HG02610 (cell line): ENCODE results near the gene CAMK1D.

Experiments used
- ATAC-seq: cut with Tn5 transposase; IDR thresholded peaks from one replicate; pipeline ENCODE4 v1.9.1; 2021; ENCODE audit warnings: mild to moderate bottlenecking, moderate library complexity; ENCODE audit not compliant: unreplicated experiment

CAMK1D gene

DNA sequence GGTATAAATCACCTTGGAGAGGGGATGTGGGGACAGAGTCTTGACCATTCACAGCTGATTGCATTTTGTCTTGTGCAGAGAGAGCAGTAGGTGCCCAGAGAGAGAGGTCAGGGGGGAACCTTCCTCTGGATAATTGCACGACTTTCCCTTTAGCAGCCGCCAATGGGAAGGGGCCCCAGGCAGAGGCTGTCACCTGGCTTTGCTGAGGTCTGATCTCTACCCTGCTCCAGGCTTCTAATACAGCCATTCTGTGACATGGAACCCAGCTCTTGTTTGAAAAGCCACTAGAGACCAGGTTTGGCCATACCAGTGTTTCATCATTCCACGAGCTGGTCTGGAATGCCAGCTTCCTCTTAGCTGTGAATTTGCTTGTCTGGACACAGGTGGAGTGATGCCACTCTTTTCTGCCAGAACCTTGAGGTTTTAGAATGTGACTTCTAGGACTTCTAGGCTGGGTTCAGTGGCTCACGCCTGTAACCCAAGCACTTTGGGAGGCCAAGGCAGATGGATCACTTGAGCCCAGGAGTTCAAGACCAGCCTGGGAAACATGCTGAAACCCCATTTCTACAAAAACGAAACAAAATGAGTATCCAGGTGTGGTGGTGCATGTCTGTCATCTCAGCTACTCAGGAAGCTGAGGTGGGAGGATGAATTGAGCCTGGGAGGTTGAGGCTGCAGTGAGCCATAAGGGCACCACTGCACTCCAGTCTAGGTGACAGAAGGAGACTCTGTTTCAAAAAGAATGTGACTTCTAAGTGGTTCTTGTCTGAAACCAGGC is 159.9 kb downstream of the CAMK1D start:
- peak; percentile 61 for ATAC-seq

DNA sequence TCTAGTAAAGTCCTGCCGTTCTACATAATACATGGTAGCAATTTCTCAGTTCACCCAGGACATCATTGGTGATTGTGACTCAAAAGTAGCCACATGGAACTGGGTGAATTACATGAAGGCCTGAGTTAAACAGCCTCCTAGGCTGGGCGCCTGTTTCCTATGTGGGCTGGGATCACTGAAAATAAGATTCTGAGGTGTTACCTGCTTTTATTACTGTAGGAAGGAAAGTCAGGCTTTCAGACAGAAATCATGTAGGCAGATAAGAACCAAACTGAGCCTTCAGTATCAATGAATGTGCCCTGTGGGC is 160.4 kb downstream of the CAMK1D start:
- ATAC-seq, result peak; percentile 15

DNA sequence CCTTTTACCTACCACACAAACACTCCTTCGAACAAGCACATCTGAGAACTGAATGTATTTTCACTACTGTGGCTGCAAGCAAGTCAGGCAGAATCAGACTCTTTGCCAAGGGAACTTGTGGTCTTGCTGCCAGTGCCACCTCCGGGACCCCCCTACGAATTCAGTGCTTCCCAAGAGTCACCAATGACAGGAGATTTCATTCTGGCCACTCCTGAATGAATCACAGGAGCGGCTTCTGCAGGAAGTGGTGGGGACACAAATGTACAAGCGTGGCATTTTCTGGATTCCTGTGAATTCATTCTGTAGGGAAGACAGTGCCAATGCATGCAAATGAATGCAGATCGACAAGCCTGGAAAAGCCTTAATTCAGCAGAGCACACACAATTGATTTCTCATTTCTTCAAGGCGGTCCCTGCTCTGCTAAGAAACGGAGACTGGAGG is 161.2 kb downstream of the CAMK1D start:
- no peak for ATAC-seq

DNA sequence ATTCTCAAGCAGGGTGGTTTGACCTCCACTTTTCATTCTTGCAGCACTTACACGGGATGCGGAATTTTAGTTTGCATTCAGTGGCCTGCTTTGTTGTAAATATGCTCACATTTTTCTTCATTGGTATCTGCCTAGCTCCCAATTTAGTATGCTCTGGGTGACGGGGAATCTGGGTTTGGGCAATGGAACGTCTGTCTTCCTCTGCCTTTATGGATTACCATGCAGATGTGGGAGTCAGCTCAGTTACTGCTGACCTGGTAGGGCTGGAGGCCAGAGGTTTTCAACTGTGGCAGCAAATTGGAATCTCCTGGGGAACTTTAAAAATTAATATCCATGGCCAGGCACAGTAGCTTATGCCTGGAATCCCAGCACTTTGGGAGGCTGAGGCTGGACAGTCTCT is 161.6 kb downstream of the CAMK1D start:
- ATAC-seq, result no peak

DNA sequence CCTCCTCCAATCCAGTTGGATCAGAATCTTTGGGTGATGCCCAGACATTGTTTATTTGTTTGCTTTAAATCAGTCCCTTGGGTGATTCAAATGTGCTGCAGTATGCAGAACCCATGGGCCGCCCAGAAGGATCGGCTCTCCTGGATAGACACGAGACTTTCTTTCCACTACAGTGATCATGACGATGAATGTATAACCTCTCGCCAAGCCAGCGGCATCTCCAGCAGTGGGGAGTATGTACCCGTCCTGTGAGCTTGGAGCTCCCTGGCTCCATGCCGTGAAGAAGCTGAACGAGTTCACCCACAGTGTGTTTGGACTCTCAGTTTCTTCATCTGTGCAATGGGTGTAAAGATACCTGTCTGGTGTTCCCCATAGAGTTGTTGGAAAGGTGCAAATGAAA is 162.3 kb downstream of the CAMK1D start:
- ATAC-seq, result no peak

DNA sequence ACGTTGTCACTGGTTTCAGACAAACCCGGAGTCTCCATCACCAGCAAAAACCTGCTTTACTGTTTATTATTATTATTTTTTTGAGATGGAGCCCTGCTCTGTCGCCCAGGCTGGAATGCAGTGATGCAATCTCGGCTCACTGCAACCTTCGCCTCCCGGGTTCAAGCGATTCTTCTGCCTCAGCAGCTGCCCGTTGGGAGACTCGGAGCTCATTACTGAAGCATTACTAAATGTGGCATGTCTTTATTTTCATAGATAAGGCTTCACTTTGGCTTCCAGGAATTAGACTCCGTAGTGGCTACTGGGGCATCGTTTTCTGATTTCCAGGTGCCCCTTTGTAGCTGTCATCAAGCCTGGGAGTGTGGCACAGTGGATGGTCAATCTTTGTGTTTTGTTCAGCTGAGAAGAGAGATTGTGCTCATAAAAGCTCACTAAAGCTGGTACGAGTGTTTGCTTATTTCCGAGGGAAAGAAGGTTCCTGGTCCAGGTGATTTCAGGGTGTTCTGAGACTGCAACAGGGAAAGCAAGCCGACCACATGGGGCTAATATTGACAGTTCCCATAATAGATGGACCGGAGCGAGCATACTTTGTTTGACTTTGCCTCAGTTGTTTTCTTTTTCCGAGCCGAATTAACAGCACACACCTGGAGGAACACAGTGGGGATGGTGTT is 163.1 kb downstream of the CAMK1D start:
- no peak for ATAC-seq

DNA sequence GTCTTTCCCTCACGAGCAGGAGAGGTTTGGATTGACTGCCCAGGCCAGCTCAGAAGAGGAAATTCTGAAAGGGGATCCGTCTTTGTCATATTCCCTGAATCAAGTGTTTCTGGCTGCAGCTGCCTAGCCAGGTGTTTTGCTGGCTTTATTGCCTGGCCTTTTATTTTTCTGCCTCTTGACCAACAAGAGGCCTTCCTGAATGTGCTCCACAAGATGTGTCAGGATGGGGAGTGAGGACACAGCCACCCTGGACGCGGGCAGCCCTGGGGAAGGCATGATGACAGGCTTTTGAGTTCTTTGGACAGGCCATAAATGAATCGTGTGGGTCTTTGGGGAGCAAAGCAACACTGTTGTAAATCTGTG is 163.6 kb downstream of the CAMK1D start:
- ATAC-seq, result no peak

DNA sequence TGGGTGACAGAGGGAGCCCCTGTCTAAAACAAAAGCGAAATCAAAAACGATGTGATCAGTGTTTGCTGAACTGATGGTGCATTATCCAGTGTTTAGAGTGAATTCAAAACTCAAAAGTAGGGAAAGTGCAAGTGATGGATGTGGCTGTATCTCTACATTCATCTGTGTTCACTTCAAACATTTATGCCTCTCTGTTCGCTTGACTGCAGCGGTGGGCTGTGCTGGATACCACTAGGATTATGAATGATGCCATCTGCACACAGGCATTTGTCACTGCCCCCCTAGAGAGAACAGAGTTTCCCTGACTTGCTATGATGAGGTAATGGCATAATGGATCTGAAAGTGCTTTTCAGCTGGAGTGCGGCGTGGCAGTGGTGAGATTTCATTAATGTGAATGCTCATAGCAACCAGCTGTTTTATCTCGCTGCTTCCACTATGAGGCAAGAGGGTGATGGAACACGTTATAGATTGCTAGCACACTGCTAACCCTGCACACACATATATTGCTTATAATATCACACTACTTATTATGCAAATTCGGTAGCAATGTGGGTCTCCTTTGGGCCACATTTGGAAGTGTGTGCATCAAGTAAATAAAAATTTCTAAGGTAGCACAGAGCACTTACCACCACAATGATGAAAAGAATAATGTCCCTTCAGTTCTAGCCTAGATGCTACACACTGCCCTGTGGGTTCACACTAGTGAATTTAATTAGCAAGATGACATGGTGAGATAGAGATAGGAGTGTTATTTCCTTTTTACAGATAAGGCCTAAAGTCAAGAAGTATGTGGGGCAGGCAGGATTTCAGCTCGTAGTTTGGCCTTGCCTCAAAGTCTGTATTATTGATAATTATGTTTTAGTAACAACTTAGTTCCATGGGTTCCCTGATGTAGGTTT is 164.7 kb downstream of the CAMK1D start:
- no peak for ATAC-seq

DNA sequence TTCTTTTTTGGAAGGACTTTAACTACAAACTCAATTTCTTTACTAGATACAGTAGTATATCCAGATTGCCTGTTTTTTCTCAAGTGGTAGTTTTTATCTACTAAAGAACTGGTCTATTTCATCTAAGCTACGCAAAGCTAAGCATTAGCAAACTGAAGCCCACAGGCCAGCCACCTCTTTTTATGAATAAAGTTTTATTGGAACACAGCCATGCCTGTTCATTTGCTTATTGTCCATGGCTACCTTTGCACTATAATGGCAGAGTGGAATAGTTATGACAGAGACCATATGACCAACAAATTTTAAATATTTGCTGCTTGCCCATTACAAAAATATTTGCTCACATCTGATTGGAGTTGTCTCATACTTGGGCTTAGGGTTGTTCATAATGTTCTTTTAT is 168.7 kb downstream of the CAMK1D start:
- no peak for ATAC-seq

DNA sequence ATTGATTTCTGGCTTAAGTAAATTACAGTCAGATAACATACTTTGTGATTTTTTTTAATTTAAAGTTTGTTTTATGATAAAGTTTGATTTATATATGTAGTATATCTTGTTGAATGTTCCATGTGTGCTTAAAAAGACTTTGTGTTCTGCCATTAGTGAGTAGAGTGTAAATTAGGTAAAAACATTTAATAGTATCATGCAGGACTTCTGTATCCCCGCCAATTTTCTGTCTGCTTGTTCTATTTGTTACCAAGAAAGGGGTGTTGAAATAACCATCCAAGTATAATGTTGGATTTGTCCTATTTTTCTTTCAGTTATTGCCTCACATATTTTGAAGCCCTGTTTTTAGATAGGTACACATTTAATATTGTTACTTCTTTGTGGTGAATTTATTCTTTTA is 172.1 kb downstream of the CAMK1D start:
- ATAC-seq, result no peak

DNA sequence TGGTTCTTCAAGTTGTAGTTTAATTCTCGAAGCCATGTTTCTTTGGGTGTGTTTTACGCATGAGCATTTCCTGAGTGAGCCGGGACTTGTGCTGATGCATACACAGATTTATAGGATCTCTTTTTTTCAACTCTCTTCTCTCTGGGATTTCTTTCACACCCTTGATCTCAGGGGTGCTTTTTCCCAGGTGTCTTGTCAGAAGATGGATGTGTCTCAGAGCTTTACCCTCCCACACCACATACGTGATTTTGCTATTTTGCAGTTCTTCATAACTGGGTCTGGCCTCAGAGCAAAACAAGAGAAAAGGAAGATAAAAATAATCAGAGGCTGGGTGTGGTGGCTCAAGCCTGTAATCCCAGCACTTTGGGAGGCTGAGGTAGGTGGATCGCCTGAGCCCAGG is 177.0 kb downstream of the CAMK1D start:
- no peak for ATAC-seq

DNA sequence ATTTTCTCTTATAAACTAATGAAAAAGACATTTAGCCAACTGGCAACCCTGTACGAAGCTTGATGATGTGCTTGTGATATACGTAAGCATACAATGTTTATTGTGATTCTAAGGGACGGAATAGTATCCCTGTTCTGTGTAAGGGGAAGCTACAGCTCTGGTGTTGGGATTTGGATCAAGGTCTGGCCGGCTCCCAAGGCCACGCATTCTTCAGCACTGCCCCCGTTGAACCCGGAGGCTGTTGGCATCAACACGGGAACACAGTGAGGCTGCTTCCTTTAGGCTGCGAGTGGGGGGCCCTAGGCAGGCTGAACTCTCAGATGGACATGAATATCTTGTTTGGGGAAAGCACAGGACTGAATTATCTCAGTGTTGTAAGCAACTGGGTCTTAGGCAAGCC is 180.6 kb downstream of the CAMK1D start:
- no peak for ATAC-seq

DNA sequence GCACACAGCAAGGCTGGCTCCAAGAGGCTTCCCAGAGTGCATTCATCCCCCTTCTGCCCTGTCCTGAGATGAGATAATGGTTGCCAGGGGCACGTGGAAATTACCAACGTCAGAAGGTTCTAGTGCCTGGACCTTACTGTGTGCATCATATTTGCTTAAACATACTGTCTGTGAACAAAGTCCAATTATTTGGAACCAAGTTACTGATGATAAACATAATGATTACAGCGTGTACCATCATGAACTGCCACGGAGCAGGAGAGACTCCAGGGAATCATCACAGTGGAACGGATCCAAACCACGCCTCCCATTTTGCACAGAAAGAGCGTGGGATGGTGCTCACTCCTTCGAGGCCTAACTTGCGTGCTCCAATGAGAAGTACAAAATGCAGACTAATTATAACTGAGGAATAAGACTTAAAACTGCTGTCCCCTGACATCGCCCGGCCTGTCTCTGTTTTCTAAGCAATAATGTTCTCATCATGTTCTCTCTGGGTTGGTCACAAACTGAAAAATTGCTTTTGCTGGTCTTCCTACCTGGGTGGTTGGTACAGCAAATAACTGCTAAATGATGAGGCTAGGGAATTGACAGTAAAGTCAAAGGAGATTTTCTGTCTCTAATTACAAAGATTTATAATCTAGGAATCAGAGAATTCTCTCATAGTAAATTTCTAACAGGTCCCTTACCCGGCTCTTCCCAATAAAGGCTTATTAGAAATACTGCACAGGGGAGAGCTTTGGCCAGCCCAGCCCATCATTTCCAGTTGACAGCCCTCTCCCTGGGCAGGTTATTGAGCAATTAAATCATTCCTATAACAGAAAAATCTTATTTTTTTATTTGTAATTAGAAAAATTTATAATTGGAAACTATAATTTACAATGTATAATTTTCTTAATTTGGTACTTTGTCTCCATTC is 182.2 kb downstream of the CAMK1D start:
- ATAC-seq, result no peak

DNA sequence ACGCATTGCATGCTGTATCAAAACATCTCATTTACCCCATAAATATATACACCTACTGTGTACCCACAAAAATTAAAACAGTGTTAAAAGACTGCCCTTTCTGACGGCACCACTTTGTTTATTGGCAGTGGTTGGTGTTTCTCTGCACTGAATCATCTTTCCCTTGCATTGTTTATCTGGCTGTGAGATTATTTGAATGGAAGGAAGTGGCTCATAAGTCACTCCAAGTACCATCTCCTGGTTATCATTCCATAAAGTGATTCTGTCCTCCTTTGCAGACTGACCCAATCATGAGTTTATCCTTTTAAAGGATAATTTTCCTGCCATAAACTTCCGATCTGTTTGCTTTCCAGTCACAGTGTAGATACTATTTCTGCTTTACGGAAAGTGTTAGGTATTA is 183.8 kb downstream of the CAMK1D start:
- ATAC-seq, result no peak

DNA sequence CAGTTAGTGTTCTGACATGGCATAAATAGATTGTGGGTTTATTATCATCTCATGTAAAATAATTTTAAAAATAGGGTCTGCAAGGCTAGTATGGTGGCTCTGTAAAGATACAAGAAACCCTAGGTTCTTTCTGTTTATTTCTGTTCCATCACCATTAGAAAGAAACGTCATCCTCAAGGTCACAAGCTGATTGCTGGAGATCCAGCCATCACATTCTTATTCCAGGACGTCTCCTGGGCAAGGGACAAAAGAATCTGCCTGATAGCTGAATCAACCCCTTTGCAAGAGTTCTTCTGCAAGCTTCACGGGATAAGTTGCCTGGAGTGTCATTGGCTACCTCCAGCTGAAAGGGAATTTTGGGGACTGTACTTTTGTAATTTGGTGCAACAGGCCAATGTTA is 184.4 kb downstream of the CAMK1D start:
- ATAC-seq, result no peak

DNA sequence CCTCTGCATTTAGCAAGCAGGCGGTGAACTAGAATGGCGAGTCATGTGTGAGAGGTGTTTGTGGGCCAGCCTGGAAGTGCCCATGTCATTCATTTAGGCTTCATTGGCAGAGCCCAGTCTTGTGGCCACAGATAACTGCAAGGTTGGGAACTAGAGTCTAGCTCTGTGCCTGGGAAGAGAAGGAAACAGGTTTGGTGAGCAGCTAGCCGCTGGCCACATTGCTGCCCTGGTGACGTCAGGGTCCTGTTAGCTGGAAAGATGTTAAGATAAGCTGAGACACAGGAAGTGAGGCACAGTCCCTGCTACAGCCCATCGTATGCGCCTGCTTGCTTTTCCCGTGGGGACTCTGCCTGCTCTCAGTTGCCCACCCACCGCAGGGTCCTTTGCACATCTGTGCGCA is 185.5 kb downstream of the CAMK1D start:
- no peak for ATAC-seq

DNA sequence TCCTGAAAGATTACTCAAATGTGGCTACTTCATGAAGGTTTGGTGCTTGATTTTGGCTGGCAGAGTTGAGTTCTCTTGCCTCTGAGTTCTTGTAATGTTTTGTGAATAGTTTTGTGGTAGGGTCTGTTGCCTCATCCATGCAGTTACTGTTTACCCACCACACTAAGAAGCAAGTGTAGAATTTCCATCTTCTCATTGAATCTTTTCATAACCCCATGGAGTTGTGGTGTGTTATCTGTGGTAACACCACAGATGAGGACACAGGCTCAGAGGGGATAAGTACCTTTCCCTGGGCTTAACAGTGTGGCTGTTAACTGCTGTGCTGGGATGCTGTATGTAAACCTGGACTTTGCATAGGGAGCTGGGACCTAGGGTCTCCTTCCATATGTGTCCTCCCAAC is 186.3 kb downstream of the CAMK1D start:
- no peak for ATAC-seq

DNA sequence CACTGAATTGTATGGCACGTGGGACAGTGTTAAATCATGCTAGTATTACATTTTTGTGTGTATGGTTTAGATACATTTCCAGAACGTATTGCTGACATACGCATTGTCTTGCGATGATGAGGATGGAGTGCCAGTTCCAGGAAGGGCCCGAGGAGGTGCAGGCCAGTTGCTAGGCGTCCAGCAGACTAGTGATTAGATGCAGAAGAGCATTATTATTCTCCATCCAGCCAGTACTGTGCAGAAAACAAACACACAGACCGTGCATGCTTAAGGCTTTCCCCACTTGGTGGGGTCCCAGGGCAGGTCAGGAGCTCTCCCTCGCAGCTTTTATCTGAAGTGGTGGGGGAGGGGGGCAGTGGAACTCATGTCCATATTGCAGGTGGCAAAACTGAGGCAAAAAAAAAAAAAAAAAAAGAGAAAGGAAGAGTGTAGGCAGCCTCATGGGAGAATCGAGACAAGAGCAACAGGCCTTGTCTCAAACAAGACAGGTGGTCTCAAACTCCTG is 189.2 kb downstream of the CAMK1D start:
- ATAC-seq, result no peak

DNA sequence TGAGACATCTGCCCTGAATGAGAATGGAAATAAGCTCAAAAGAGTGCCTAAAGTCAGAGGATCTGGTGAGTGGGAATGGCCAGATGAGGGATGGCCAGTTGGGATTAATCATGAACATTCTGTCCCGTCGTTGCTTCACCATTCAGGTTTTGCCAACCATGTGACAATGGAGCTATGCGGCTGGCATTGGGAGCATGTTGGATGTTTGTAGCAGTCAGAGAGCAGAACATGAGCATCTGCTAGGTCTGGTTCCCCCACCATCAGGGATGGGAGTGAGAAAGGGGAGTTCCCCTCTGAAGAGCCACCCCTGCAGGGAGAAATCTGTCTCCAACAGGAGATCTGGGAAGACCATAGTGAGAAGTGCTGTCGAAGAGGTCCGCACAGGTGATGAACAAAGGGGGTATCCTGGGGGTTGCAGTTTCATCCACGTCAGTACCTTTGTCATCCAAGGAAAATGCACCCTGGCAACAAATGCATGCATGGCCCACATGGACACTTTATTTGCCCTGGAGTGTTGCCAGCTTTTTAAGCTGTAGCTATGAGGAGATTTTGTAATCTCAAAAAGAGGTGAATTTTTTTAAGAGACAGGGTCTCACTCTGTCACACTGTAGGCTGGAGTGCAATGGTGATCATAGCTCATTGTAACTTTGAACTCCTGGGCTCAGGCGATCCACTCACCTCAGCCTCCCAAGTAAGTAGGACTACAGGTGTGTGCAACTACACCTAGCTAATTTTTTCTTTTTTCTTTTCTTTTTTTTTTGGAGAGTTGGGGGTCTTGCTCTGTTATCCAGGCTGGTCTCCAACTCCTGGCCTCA is 190.2 kb downstream of the CAMK1D start:
- no peak for ATAC-seq

DNA sequence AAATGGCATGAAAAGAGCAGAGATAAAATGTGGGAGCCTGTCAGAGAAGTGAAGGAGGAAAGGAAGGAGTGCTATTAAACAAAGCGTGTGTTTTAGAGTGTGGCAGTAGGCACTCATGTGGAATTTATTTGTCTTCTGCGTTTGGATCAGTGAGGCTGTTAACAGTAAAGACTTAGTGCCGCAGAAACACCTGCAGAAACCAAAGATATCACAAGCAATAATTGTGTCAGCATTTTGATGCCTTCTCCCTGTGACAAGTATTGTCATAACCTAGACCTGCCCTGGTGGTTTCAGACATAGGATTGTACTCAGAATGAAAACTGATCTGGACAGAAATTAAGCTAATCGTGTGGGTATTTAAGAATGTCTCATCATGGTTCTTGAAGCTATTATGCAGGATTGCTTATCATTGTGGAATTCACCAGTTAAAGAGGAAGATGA is 191.0 kb downstream of the CAMK1D start:
- ATAC-seq, result no peak
